GM12865 (cell line): ENCODE measurements around the gene MCTS1.
"Not testable (repeated sequence)": the region's sequence is repeated elsewhere in the genome, so short reads cannot be mapped to it uniquely, and the experiment has no call there.

Experiments
- DNase-seq: peaks from one replicate; pipeline ENCODE4 v3.0.0; 2010; ENCODE audit warnings: low read depth
- H3K4me3 ChIP-seq: 2 replicates; pipeline ENCODE4 v1.5.1; 2011; ENCODE audit warnings: mild to moderate bottlenecking, low read depth, low read length, control low read depth
- CTCF ChIP-seq: IDR thresholded peaks from 2 replicates; pipeline ENCODE4 v1.5.1; 2011; ENCODE audit warnings: low read length, control low read depth, low read depth, inconsistent platforms; ENCODE audit not compliant: insufficient read depth; ENCODE audit errors: missing control alignments

The MCTS1 gene

DNA sequence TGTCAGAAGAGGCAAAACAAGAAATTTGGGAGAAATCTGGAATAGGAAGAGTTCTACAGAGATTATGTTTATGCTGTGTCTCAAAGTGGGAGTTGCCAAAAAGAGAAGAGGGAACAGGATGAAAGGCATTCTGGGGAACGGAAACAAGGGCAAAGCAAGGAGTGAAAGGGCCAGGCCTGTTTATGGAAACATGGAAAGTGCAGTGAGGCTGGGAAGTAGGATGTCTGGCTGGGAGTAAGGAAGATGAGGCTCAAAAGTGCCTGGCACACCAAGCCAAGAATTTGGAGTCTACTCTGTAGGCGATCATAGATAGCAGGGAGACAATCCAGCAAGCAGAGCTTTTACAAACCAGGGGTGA lies 41.4 kb upstream of the MCTS1 start:
- no peak for DNase-seq
- TF ChIP-seq CTCF: no peak
- no peak overlapping the region for H3K4me3 ChIP-seq

DNA sequence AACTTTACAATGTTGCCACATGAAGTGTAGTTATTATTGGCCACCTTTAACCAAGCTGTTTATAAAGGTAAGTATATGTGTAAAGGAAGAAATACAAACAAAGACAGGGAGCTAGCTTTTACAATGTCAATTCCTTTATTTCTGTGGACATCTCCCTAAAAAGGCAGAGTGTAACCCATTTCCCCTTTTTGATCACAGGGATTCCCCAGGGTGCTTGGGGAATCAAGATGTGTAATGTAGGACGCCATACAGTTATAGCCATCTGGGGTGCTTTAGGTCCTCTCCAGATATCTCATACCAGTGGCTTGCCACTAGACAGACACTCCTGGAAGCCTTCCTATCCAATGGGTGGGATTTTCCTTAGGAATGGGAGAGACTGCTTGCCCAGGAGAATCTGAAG lies 39.0 kb upstream of the MCTS1 start:
- DNase-seq: no peak
- H3K4me3 ChIP-seq: no peak overlapping the region
- no peak for TF ChIP-seq CTCF

DNA sequence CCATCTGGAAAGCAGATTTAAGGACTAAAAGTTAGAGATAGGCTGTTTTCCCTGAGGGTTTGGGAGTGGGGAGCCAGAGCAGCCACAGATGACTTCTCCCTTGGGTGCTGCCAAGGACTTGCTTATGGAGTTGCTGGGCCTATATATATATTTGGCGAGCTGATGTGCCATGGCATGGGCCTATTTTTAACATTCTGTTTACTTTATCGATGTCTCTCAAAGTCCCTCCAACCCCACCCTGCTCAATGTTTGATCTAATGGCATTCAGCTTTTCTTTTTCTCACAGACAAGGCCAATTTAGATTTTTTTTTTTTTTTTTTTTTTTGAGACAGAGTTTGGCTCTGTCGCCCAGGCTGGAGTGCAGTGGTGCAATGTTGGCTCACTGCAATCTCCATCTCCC lies 37.1 kb upstream of the MCTS1 start:
- no peak overlapping the region for H3K4me3 ChIP-seq
- no peak for TF ChIP-seq CTCF
- no peak for DNase-seq

GRCh38 chrX:120568035-120568434 lies 35.9 kb upstream of the MCTS1 start:
- TF ChIP-seq CTCF: no peak
- no peak for DNase-seq
- no peak overlapping the region for H3K4me3 ChIP-seq

DNA sequence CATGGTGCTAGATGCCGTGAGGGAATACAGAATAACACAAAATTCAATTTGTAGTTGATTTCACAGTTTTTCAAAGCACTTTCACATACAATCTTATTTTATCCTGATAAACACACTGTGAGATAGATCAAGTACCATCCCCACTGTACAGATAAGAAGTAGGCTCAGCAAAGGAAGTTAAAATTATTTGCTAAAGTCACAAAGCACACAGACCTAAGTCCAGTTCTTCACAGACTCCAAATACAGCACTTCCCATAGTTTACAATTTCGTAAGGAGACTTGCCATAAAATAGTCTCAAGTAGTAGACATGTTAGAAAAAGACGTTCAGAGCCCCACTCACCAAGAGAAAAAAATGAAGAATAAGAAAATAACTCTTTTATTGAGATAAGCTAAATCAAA lies 35.3 kb upstream of the MCTS1 start:
- no peak for TF ChIP-seq CTCF
- H3K4me3 ChIP-seq: no peak overlapping the region
- no peak for DNase-seq

DNA sequence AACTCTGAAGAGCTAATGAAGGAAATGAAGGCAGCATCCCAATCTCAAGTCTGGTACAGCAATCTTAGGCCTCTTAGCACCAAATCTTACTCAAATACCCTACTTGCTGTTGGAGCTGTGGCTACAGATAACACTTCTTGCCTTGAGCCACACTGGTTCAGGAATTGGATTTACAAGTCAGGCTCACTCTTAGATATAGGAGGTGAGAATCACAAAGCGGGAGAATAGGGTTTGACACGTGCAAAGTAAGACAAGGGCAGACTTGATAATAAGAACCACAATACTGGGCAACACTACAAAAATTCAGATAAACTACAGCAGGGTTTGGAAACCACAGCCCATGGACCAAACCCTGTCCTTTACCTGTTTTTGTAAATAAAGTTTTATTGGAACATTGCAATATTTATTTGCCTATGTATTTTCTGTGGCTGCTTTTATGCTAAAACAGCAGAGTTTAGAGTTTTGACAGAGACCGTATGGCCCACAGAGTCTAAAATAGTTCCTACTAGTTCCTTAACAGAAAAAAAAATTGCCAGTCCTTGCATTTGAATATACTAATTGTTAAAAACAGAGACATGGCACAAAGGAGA lies 33.8 kb upstream of the MCTS1 start:
- H3K4me3 ChIP-seq: no peak overlapping the region
- no peak for TF ChIP-seq CTCF
- no peak for DNase-seq

DNA sequence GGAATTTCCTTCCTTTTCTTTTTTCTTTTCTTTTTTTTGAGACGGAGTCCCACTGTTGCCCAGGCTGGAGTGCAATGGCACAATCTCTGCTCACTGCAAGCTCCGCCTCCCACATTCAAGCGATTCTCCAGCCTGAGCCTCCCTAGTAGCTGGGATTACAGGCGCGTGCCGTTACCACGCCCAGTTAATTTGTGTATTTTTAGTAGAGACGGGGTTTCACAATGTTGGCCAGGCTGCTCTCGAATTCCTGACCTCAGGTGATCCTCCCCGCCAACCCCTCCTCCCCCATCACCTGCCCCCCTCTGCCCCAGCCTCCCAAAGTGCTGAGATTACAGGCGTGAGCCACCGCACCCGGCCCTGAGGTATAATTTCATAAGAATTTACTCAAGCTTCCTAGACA lies 30.1 kb upstream of the MCTS1 start:
- DNase-seq, H3K4me3 ChIP-seq: not testable (repeated sequence)
